GM18507 (cell line): ENCODE results near the gene LIPC.

ENCODE experiments used
- DNase-seq: peaks from one replicate; pipeline ENCODE4 v3.0.0; 2011; ENCODE audit warnings: low read depth; ENCODE audit not compliant: insufficient read length; ENCODE audit errors: extremely low spot score
- FAIRE-seq: peaks from 2 replicates; lab custom pipeline; 2011; peaks lifted over from hg19 to GRCh38; lab: Jason Lieb, UNC

LIPC gene

DNA sequence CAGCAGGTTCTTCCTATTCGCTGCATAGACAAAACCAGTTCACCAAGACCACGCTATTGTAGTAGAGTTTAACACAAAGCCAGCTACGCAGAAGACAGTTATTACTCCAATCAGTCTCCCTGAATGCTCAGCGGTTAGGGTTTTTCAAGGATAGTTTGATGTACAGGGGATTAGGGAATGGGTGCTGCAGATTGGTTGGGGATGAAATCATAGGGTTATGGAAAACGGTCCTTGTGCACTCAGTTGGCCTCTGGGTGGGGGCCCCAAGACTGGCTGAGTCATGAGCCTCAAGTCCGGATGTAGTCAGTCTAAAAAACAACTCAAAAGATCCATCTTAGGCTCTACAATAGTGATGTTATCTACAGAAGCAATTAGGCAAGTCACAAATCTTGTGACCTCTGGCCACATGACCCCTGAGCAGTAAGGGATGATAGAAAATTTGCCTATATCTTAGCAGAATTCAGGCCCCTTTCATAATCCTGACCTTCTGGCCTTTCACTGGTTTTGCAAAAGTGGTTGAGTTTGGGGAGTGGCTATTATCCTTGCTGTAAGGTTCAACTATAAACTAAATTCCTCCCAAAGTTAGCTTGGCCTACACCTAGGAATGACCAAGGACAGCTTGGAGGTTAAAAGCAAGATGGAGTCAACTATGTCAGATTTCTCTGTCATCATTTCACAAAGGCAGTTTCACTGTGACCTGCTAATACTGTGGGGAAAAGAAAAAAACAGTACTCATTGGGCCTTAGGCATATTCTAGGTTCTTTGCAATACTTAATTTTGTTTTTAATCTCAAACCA, 57.7 kb downstream of the LIPC start:
- no peak for DNase-seq
- FAIRE-seq = no peak

GRCh38 chr15:58490086-58490887, 58.5 kb downstream of the LIPC start:
- DNase-seq (no peak), FAIRE-seq (no peak)

DNA sequence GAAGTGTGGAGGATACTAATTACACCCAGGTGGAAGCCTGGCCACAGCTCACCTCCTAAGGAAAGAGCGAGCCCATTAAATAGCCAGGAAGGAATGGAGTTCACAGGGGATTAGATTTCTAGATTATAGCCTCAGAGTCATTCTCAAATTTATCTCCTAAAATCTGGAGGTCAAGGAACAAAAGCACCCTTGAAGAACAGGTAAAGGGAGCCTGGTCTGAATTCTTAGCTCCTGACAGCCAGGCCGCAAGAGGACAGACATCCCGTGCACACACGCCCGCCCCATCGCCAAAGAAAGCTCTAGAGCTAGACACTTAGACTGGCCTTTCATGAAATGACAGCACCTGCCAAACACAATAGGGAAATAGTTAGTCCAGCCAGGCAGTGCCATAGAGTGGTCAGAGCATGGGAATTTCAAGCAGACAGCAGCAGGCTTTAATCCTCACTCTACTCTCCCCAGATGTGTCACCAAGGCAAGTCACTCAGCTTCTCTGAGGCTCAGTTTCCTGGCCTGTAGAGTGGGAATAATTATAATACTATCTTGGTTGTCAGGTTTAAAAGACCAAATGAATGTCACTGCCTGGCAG, 59.2 kb downstream of the LIPC start:
- FAIRE-seq = no peak
- DNase-seq = no peak

DNA sequence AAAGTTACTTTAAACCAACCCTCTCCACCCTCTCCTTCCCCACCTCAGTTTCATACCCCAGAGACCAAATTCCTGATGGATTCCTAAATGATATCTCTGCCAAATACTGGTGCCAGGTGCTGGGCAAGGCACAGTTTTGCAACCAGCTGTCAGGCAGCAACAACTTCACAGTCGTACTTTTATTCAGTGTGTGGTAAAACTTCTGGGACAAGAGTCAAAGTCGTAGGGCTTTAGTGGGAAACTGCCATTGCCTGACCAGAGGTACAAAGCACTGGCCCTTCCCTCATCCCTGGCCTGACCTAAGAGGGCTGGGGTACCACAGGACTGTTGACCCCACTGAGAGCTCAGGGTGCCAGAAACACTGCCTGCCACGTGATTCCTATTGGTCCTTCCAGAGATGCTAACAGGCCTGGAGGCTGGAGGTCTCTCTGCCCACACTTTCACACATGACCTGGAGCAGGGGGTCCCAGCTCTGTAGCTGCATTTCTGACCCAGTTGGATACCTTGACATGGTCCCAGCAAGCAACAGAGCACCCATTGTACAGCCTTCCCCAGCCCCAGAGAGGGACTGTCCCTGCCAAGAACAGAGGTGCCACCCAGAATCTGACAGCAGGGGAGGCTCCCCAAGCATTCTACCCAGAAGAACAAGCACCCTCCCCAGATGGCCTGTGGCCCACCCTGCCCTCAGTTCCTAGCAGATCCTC, 59.9 kb downstream of the LIPC start:
- no peak for DNase-seq
- no peak for FAIRE-seq

DNA sequence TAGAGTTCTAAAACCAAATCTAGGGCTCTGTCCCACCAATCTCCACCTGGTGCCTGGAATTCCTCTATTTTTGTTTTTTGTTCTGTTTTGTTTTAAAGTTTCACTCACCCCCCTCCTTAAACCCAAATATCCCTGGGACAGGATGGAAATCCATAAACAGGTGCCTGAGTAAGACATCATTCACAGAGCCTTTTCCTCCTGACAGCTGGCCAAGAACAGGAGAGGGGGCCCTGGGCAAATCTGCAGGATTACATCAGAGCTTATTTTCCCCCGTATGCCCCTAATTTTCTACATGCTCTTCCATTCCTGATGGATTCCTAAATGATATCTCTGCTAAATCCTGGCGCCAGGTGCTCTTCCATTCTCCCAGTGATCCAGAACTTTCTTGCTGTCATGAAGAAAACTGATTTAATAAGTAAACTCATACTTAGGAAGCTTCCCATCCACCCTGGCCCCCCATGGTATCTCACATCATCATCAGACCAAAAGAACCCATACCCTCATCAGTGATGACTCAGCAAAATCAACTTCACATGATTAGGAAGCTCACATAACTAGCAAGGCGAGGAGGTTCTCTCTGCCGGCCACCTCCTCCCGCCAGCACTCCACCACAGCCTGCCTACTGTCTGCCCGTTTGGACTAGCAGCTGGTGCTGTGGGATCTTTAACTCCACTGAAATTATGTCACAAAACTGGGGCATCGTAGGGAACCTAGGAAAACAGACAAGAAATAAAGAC, 61.0 kb downstream of the LIPC start:
- no peak for DNase-seq
- no peak for FAIRE-seq

DNA sequence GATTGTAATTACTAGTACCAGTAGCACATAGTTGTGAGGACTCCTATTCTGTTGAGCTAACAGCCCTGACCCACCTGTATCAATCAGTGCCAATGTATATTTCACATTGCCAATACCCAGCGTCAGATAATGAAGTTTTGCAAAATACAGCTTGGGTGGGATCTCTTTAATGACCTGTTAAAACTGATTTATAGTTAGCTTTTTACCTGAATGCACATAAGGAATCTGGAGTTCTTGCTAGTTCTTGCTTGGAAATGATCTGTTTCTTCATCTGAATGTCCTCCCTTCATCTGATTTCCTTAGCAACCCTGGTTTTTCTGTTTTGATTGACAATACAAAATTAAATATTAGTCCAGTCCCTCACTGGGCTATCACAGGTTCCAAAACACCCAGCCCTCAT, 62.8 kb downstream of the LIPC start:
- FAIRE-seq (no peak), DNase-seq (no peak)

DNA sequence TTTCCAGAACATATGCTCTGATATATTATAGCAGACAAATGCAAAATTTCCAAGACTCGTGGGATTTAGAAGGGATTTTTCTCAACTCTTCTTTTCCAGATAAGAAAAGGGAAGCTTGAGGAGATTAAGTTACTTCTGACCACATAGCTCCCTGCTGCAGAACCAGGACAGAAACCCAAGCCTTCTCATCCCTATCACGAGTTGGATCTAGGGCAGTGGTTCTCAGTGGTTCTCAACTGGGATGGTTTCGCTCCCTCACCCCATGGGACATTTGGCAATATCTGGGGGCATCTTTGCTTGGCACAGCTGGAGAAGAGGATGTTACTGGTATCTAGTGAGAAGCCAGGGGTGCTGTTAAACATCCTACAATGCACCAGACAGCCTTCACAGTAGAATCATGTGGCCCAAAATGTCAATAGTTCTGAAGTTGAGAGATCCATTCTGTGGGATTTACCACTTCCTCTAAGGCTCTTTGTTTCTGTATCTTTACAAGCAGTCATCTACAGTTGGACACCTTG, 64.2 kb downstream of the LIPC start:
- no peak for DNase-seq

DNA sequence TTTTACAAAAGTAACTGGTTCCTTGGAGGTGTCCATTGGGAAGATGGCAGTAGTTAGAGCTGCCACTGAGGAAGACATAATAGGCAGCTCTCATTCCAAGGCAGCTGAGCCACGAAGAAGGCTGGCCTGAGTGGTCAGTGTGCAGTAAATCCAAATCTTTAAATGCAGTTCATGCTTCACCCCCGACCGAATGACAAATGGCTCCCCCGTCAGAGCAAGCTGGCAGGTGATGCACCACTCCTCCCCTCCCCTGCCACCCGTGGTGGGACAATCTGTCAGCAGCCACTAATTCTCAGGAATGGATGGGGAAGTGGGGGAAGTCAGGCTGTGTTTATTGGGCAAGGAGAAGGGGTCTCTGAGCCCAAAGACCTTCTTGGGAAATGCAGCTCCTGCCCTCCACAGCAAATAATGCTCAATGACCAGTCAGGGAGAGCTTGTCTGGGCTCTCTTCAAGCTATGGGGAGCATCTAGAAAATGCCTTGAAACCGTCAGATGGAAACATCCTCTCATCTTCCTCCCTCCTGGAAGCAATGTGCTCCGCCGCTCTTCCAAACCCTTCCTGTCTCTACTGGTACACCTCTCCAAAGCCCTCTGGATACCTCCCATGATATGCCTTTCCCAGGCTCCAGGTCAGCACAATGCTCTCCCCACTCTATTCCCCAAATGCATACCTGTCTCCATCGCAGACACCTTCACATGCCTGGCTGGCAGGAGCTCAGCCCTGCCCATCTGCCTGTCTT, 65.4 kb downstream of the LIPC start:
- no peak for DNase-seq
- no peak for FAIRE-seq

More for the DNA sequence above, 64.2 kb downstream of the LIPC start:
- no peak for FAIRE-seq

GRCh38 chr15:58498821-58499580, 67.2 kb downstream of the LIPC start:
- DNase-seq = no peak
- no peak for FAIRE-seq

DNA sequence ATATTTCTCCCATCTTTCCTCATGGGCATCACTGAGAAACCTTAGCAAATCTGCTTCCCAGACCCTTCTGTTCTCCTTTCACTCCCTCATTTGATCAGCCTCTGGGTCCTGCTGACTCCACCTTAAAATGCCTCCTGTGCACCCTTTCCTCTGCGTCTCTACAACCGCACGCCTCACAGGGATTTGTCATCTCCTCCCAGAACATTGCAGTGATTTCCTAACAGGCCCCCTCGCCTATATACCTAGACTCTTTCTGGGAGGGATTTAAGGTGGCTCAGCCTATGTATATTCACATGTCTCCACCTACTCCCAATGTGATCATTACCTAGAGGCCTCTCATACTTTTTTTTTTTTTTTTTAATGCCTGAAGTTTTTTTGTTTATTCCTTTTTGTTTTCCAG, 69.2 kb downstream of the LIPC start:
- DNase-seq = no peak
- FAIRE-seq = no peak

GRCh38 chr15:58501636-58502188, 69.9 kb downstream of the LIPC start:
- no peak for FAIRE-seq
- no peak for DNase-seq

DNA sequence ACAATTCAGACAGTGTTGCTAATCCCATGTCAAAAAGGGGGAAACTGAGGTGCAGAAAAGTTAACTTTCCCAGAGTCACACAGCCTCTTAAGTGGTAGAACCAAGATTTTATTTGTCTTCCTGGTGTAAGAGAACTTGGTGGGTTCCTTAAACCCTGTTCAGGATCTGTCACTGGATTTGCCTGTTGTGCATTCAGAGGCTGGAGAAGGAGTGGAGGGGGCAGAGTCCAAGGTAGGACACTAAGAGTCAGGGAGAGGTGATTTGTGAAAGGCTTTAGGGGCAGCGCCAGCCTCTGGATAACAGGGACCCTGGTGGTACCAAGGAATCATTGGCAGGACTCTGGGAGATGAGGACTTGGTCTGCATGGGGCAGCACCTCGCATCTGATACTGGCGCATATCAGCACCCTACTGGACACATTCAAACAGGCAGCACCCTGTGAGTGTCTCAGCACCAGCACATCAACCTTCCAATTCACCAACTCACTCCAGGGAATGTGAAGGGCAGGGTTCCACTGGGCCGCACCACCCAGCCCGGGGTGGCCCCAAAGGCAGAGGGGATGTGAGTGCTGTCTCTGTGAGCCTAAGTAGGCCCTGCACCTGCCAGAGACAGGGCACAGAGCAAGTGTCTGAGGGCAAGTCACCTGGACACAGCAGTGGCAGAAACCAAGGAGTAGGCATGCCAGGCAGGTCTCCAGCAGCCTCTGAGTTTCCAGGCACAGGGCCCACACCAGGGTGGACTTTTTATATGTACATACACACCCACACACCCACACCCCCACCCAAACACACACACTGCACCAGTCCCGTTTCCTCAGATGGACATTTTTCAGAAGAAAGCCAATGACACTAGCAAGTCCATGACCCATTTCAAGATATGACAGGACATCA, 71.6 kb downstream of the LIPC start:
- DNase-seq = no peak
- FAIRE-seq = no peak

DNA sequence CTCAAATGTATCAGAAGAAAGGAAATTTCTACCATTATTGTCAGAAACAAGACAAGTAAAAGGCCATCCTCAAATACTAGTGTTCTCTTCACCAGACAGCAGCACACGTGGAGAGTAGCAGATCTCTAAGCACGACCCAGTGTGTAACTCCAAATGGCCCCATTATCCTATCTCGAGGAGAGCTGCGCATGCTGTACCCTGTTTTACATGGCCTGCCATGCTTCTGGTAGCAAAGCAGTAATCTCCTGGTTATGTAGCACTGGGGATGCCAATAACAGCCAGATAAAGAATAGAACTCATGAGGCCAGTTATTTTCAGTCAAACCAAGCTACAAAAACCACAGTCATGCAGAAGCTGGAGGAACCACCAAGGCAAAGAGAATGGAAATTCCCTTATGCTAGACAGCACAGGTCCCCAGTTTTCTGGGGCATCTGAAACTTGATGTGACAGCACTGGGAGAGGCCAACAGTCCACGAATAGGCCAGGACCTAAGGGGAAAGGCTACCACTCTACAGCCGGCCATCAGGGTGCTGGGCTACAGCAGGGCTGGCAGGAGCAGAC, 73.0 kb downstream of the LIPC start:
- FAIRE-seq (no peak), DNase-seq (no peak)

GRCh38 chr15:58505581-58505980, 73.8 kb downstream of the LIPC start:
- DNase-seq (no peak), FAIRE-seq (no peak)

DNA sequence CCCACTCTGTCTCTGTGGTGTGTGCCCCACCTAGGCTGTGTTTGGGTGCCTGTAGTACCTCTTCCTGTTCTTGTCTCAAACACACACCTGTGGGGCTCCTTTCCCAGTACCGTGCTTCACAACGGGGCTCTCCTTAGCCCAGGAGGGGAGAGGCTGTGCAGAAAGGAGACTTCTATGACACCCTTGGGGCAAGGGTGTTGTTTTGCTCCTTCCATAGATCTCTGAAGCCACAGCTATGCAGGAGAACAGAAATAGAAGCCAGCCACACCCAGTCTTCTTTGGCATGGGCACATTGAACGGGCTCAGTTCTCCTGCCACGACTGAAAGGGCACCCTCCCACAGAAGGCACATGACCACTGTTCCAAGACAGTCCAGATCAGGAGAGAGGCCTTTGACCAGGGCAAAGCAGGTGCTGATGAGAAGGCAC, 74.3 kb downstream of the LIPC start:
- DNase-seq = no peak
- no peak for FAIRE-seq
